ENCODE measurements around the gene KIAA1671. TPM values are rescaled to one million over a fixed set of nuclear protein-coding genes. Genes with fewer than 3 reads are reported as not detected.
"Not testable (repeated sequence)": the region's sequence is repeated elsewhere in the genome, so short reads cannot be mapped to it uniquely, and the experiment has no call there.

The KIAA1671 gene
- total RNA-seq, 1 donor from 2014 or later = 14.5 TPM

DNA sequence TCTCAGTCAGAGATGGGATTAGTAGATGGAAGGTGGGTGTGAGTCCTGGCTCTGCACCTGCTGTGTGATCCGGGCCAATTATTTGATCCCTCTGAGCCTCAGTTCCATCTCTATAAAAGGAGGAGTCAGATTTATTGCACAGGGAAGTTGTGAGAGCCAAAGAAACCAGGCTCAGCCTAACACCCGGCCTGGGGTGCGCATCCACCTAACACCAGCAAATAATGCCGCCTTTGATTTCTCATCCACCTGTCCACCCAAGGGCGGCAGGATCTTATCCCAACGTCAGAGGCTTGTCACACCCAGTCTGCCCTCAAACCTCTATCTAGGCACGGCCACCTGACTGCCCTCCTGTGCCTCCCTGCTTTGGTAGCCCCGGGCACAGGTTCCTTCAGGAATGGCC is 269.3 kb downstream of the KIAA1671 start:
- TF ChIP-seq, protein P1, sequence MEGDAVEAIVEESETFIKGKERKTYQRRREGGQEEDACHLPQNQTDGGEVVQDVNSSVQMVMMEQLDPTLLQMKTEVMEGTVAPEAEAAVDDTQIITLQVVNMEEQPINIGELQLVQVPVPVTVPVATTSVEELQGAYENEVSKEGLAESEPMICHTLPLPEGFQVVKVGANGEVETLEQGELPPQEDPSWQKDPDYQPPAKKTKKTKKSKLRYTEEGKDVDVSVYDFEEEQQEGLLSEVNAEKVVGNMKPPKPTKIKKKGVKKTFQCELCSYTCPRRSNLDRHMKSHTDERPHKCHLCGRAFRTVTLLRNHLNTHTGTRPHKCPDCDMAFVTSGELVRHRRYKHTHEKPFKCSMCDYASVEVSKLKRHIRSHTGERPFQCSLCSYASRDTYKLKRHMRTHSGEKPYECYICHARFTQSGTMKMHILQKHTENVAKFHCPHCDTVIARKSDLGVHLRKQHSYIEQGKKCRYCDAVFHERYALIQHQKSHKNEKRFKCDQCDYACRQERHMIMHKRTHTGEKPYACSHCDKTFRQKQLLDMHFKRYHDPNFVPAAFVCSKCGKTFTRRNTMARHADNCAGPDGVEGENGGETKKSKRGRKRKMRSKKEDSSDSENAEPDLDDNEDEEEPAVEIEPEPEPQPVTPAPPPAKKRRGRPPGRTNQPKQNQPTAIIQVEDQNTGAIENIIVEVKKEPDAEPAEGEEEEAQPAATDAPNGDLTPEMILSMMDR (conservative IDR thresholded peaks at IDR 0.05) = no peak
- Mint-ChIP-seq H3K9me3 (no peaks in the 10 kb centered on the region), H3K27me3 (ENCODE audit: low read depth) (peaks cover 29% of the 10 kb centered on the region), H3K4me3 (no peak overlapping the region), H3K27ac (ENCODE audit: unreplicated experiment) (no peak overlapping the region), H3K4me1 (peaks cover 8% of the 10 kb centered on the region), H3K36me3 (ENCODE audit: low read depth) (no peaks in the 10 kb centered on the region)
- no peak for DNase-seq (ENCODE audit: low read depth, low spot score)

DNA sequence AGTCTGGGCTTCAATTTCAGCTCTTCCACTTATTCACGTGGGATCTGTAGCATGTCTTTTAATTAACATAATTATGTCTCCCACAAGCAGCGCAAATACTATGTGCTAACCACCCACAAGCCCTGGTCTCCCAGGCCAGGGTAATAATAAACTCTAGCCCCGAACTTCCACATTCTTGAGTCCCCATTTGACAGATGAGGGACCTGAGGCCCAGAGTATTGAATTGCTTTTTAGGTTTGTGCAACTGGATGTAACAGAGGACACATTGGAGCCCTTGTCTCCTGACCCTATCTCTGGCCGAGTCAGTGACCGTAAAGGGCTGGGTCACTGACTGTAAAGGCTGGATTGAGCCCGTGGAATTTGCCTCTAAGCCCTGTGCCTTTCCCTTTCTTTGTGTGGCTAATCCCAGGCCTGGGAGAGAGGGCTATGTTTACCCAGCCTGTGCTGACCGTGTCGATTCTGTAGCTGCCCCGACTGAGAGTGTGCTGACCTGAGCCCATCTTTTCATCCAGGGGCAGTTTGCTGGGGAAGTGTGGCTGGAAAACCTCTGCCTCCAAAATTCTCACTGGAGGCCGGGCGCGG is 270.8 kb downstream of the KIAA1671 start:
- Mint-ChIP-seq H3K4me3 (no peak overlapping the region), H3K27ac (ENCODE audit: unreplicated experiment) (no peak overlapping the region), H3K9me3 (no peaks in the 10 kb centered on the region), H3K4me1 (peaks cover 8% of the 10 kb centered on the region), H3K36me3 (ENCODE audit: low read depth) (no peaks in the 10 kb centered on the region), H3K27me3 (ENCODE audit: low read depth) (peaks cover 28% of the 10 kb centered on the region)
- no peak for DNase-seq (ENCODE audit: low read depth, low spot score)
- TF ChIP-seq, protein P1 (conservative IDR thresholded peaks at IDR 0.05) = no peak

DNA sequence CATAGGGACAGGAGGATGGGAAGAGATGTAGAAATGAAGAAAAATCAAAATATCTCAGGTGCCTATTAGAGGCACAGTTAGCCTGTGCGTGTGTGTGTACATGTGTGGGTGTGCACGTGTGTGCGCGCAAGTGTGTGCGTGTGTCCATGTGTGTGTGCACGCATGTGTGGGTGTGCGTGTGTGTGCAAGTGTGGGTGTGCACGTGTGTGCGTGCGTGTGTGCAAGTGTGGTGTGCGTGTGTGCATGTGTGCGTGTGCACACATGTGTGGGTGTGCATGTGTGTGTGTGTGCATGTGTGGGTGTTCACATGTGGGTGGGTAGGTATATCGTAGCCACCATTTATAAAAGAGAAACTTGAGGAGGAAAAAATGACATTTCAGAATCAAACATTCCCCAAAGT is 276.3 kb downstream of the KIAA1671 start:
- DNase-seq (ENCODE audit: low read depth, low spot score) = no peak
- no peak overlapping the region for H3K27ac Mint-ChIP-seq (ENCODE audit: unreplicated experiment)
- no peaks in the 10 kb centered on the region for H3K4me1 Mint-ChIP-seq
- no peak overlapping the region for H3K4me3 Mint-ChIP-seq
- H3K9me3 Mint-ChIP-seq = no peaks in the 10 kb centered on the region
- TF ChIP-seq, protein P1 (conservative IDR thresholded peaks at IDR 0.05) = no peak
- no peaks in the 10 kb centered on the region for H3K36me3 Mint-ChIP-seq (ENCODE audit: low read depth)
- H3K27me3 Mint-ChIP-seq (ENCODE audit: low read depth) = peaks cover 7% of the 10 kb centered on the region

DNA sequence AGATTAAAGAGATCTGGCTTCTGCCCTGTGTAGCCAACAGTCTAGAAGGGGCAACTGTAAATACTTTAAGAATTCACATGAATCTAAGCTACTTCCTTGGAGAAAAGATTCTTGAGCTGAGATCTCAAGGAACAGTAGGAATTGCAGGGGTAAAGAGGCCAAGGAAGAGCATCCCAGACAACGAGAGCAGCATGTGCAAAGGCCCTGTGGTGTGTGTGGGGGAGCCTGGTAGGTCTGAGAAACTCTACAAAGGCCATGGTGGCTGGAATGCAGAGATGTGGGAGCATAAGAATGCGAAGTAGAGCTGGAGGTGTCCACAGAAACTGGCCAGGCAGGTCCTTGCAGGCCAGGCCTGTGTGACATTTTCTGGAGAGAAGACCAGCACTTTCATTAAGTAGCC is 278.2 kb downstream of the KIAA1671 start:
- not testable (repeated sequence) for H3K4me1 Mint-ChIP-seq; H3K36me3 Mint-ChIP-seq (ENCODE audit: low read depth); DNase-seq (ENCODE audit: low read depth, low spot score); H3K9me3 Mint-ChIP-seq; H3K4me3 Mint-ChIP-seq; H3K27ac Mint-ChIP-seq (ENCODE audit: unreplicated experiment)
- peaks cover 16% of the 10 kb centered on the region for H3K27me3 Mint-ChIP-seq (ENCODE audit: low read depth)

- H3K4me3 Mint-ChIP-seq = no peak overlapping the region
- TF ChIP-seq, protein P1 (conservative IDR thresholded peaks at IDR 0.05) = no peak
- no peak overlapping the region for H3K27ac Mint-ChIP-seq (ENCODE audit: unreplicated experiment)
Observed at GRCh38 chr22:25232301-25232700, 279.8 kb downstream of the KIAA1671 start.

GRCh38 chr22:25233706-25234105 is 281.2 kb downstream of the KIAA1671 start:
- H3K9me3 Mint-ChIP-seq; H3K4me3 Mint-ChIP-seq; H3K36me3 Mint-ChIP-seq (ENCODE audit: low read depth); H3K4me1 Mint-ChIP-seq; H3K27ac Mint-ChIP-seq (ENCODE audit: unreplicated experiment); DNase-seq (ENCODE audit: low read depth, low spot score): not testable (repeated sequence)
- H3K27me3 Mint-ChIP-seq (ENCODE audit: low read depth) = peaks cover 22% of the 10 kb centered on the region

More at GRCh38 chr22:25232301-25232700, 279.8 kb downstream of the KIAA1671 start:
- Mint-ChIP-seq H3K36me3 (ENCODE audit: low read depth) (no peaks in the 10 kb centered on the region), H3K27me3 (ENCODE audit: low read depth) (peaks cover 16% of the 10 kb centered on the region), H3K4me1 (peaks cover 9% of the 10 kb centered on the region), H3K9me3 (no peaks in the 10 kb centered on the region)
- no peak for DNase-seq (ENCODE audit: low read depth, low spot score)

All from neural crest cell (in vitro differentiated cells).